Upper lobe of left lung (tissue), 6 donors: ENCODE results near the gene DGKI. TPM values are rescaled to one million over a fixed set of nuclear protein-coding genes. Genes with fewer than 3 reads are reported as not detected.

Experiments used
- ATAC-seq, 2 donors: fragments of 200-7000 bp; cut with Tn5 transposase; one replicate each; pipeline ENCODE4 v1.9.1; 2022; ENCODE audit warnings: mild to moderate bottlenecking in 2 of 2, moderate library complexity in 2 of 2; ENCODE audit not compliant: low FRiP score in 2 of 2
- DNase-seq, 2 donors: peaks; one replicate each; pipeline ENCODE4 v3.0.0-alpha.2; 2019 to 2020
- H3K27ac ChIP-seq, 4 donors: fragments of 200-600 bp; sonication (generic); one replicate each; pipeline ENCODE4 v1.5.1; 2016 to 2019
- H3K27me3 ChIP-seq, 4 donors: fragments of 200-600 bp; sonication (generic); one replicate each; pipeline ENCODE4 v1.5.1; 2017 to 2019
- H3K36me3 ChIP-seq, 4 donors: fragments of 200-600 bp; sonication (generic); one replicate each; pipeline ENCODE4 v1.5.1; 2016 to 2019
- H3K4me1 ChIP-seq, 4 donors: fragments of 200-600 bp; sonication (generic); one replicate each; pipeline ENCODE4 v1.5.1; 2018 to 2019
- H3K4me3 ChIP-seq, 4 donors: fragments of 200-600 bp; sonication (generic); one replicate each; pipeline ENCODE4 v1.5.1; 2017 to 2019; ENCODE audit warnings: mild to moderate bottlenecking in 2 of 4, moderate library complexity in 1 of 4
- H3K9me3 ChIP-seq, 4 donors: fragments of 200-600 bp; sonication (generic); one replicate each; pipeline ENCODE4 v1.5.1; 2018 to 2019
- CTCF ChIP-seq, 6 experiments: fragments of 450-650 bp in 4 of 6; fragments of 200-600 bp in 2 of 6; sonication (generic) in 2 of 6; IDR thresholded peaks; one replicate each; pipeline ENCODE4 v1.5.1; 2016 to 2019; ENCODE audit warnings: antibody characterized with exemption in 6 of 6
- EP300 ChIP-seq, 4 donors: sonication (generic); formaldehyde crosslinking; IDR thresholded peaks; one replicate each; pipeline ENCODE4 v1.5.1; 2017; ENCODE audit warnings: antibody characterized with exemption in 4 of 4, control low read depth in 2 of 4
- POLR2A ChIP-seq, 4 donors: fragments of 450-650 bp; IDR thresholded peaks; one replicate each; pipeline ENCODE4 v1.5.1; 2016 to 2017; ENCODE audit warnings: antibody characterized with exemption in 4 of 4, mild to moderate bottlenecking in 2 of 4
- POLR2AphosphoS5 ChIP-seq, 2 donors: sonication (generic); formaldehyde crosslinking; IDR thresholded peaks; one replicate each; pipeline ENCODE4 v1.5.1; 2017; ENCODE audit warnings: antibody characterized with exemption in 2 of 2
- WGBS, 2 donors: methylation state at CpG; one replicate each; pipeline ENCODE4 v1.1.5; 2017 to 2018; 5-methylcytosine and 5-hydroxymethylcytosine counted together
- total RNA-seq, 6 donors: library from RNA; depleted of rRNA in 4 of 6; stranded (reverse); fragments of >200 nt in 4 of 6; gene quantifications; one replicate each; pipeline versions ENCODE4 v1.1.0 to v1.2.1, GENCODE V29; 2016 to 2021
- donor health status: DM: no; HTN: no; CAD: no; lungs with moderate emphysema.
- donor health status: DM: no; HTN: yes; CAD: no; lungs with severe emphysema.

The DGKI gene
- total RNA-seq, 6 donors from 2014 or later: under 0.01 to 4.5 (median 0.34) TPM; not detected in 1

DNA sequence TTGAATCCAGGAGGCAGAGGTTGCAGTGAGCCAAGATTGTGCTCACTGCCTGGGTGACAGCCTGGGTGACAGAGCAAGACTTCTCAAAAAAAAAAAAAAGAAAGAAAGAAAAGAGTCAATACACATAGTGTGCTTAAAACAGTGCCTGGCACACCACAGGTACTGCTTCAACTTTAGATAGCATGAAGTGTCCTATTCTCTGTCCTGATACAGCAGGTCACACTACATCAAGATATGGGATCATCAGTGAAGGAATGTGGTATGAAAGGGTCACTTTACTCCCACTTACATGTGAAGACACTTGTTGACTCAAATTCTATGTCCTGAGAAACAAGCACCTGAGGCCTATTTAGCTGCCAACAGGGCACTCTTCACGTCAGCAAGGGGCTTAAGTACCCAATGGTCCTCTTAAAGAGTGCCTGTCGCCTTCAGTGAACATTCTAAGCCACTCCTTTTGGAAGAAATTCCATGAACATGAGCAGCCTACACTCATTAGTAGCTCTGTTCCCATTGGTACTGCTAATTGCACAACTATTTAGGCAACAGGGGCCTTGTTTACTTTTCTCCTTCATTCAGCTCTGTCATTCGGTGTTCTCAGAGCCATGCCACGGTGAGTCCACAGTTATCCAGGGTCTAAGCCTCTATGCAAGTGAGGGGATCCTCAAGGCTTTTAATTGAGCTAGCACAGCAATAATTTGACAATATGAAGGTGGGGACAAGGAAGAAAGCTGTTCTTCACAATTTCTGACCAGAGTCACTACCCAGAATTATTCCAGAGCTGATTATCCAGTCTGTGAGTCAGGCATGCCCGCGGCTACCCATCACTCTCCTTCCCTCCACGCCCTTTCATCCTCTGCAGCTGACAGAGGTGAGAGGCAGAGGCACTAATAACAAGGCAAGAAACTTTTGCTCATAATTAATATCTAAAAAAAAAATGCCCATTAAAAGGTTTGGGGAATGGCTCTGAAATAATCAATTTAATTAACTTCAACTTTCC lies 446.6 kb downstream of the DGKI start:
- H3K4me3 ChIP-seq: no peak overlapping the region
- no peaks in the 10 kb centered on the region for H3K36me3 ChIP-seq
- TF ChIP-seq POLR2A (IDR thresholded peaks at IDR 0.05) (no peak), POLR2AphosphoS5 (IDR thresholded peaks at IDR 0.05) (peak in 1 of 2 donors; percentile 34), CTCF (IDR thresholded peaks at IDR 0.05) (no peak), EP300 (IDR thresholded peaks at IDR 0.05) (peak in 3 of 4 donors; percentile 13 to 75 (median 72))
- no peaks in the 10 kb centered on the region for H3K27me3 ChIP-seq
- no peak overlapping the region for H3K27ac ChIP-seq
- DNase-seq: peak in 1 of 2 donors; percentile 32
- peaks cover 0 to 8% (median 0%) of the 10 kb centered on the region in 4 donors for H3K4me1 ChIP-seq
- ATAC-seq: peak; percentile 59 to 86
- no peaks in the 10 kb centered on the region for H3K9me3 ChIP-seq
- WGBS, 2 donors: 58 to 66% methylated on average over 7 of the region's 7 CpGs

DNA sequence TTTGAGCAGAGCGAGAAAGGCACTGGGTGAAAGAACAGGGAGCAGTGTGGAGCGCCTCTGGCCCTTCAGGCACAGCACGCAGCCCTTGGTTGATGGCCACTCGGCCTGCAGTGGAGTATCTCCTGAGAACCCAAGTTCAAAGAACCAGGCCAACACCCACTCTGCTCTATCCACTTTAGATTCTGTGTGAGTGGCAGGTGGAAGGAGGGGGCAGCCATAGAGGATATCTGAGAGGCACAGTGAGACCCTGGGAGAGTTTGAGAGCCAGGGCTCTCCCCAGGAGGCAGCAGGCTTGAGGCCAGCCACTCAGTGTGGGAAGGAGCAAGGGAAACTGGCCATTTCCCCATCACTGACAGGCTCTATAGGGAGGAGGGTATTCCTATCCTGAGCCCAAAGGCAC lies 450.7 kb downstream of the DGKI start:
- DNase-seq: peak in 1 of 2 donors; percentile 24
- Histone ChIP-seq H3K9me3 (no peaks in the 10 kb centered on the region), H3K4me1 (peaks cover 0 to 8% (median 0%) of the 10 kb centered on the region in 4 donors), H3K4me3 (no peak overlapping the region), H3K27me3 (no peaks in the 10 kb centered on the region), H3K36me3 (no peaks in the 10 kb centered on the region), H3K27ac (no peak overlapping the region)
- ATAC-seq: no peak
- TF ChIP-seq POLR2AphosphoS5 (IDR thresholded peaks at IDR 0.05) (no peak), POLR2A (IDR thresholded peaks at IDR 0.05) (no peak), CTCF (IDR thresholded peaks at IDR 0.05) (no peak), EP300 (IDR thresholded peaks at IDR 0.05) (no peak)
- 65 to 69% methylated on average over 4 of the region's 4 CpGs for WGBS, 2 donors

- DNase-seq (peak in 1 of 2 donors; percentile 13), ATAC-seq (no peak)
- WGBS, 2 donors: 83 to 98% methylated on average over 7 to 9 of the region's 9 CpGs
Measured at GRCh38 chr7:137395420-137395819, 451.4 kb downstream of the DGKI start.

GRCh38 chr7:137393570-137393969 lies 453.2 kb downstream of the DGKI start:
- no peak for TF ChIP-seq POLR2AphosphoS5 (IDR thresholded peaks at IDR 0.05)
- TF ChIP-seq POLR2A (IDR thresholded peaks at IDR 0.05): no peak
- TF ChIP-seq EP300 (IDR thresholded peaks at IDR 0.05): no peak
- no peak for TF ChIP-seq CTCF (IDR thresholded peaks at IDR 0.05)
- H3K27ac ChIP-seq: no peak overlapping the region
- H3K36me3 ChIP-seq: no peaks in the 10 kb centered on the region
- no peaks in the 10 kb centered on the region for H3K4me1 ChIP-seq
- ATAC-seq (no peak), DNase-seq (peak in 1 of 2 donors; percentile 46)
- no peaks in the 10 kb centered on the region for H3K27me3 ChIP-seq
- H3K4me3 ChIP-seq: no peak overlapping the region
- no peaks in the 10 kb centered on the region for H3K9me3 ChIP-seq

More at GRCh38 chr7:137395420-137395819, 451.4 kb downstream of the DGKI start:
- H3K9me3 ChIP-seq: no peaks in the 10 kb centered on the region
- H3K4me3 ChIP-seq: no peak overlapping the region
- H3K27me3 ChIP-seq: no peaks in the 10 kb centered on the region
- H3K36me3 ChIP-seq: no peaks in the 10 kb centered on the region
- H3K27ac ChIP-seq: no peak overlapping the region
- H3K4me1 ChIP-seq: peaks cover 0 to 7% (median 0%) of the 10 kb centered on the region in 4 donors
- TF ChIP-seq CTCF (IDR thresholded peaks at IDR 0.05) (no peak), POLR2AphosphoS5 (IDR thresholded peaks at IDR 0.05) (no peak), EP300 (IDR thresholded peaks at IDR 0.05) (no peak), POLR2A (IDR thresholded peaks at IDR 0.05) (no peak)
